ENCODE data around the gene FBXO33. TPM values are rescaled to one million over a fixed set of nuclear protein-coding genes. Genes with fewer than 3 reads are reported as not detected.
A peak's percentile ranks its signal among the peaks of the same experiment; 100 is the strongest.

The FBXO33 gene, protein sequence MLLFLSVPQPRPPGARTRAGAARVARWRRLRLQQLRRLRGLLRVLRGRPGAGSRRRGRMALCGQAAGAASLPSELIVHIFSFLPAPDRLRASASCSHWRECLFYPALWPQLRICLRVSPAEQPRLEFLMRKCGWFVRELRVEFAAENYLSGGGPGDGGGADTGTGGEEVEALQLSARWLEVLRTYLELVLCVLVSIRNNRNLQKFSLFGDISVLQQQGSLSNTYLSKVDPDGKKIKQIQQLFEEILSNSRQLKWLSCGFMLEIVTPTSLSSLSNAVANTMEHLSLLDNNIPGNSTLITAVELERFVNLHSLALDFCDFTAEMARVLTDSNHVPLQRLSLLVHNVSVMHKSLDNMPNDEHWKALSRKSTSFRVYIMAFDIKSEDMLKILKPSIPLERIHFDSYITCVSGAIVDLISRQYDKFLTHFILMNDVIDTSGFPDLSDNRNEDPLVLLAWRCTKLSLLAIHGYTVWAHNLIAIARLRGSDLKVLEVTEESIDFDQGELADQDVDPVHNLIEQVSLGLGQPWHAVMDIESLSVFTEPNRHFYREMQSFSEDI
- 9.0 TPM for polyA plus RNA-seq
- long read RNA-seq, donor 1: 0 reads
- long read RNA-seq, donor 2, partial matches to known transcripts: 0 of 3 reads
- long read RNA-seq, donor 2, other reads (novel, unspliced or antisense): 0 of 3 reads
- long read RNA-seq, donor 3: 0 reads
- long read RNA-seq, donor 4: 0 reads
- long read RNA-seq, donor 5, partial matches to known transcripts: 0 of 1 reads
- long read RNA-seq, donor 5, other reads (novel, unspliced or antisense): 0 of 1 reads
- long read RNA-seq, donor 6, partial matches to known transcripts: 0 of 3 reads
- long read RNA-seq, donor 6, other reads (novel, unspliced or antisense): 0 of 3 reads
- long read RNA-seq, donor 7, partial matches to known transcripts: 0 of 1 reads
- long read RNA-seq, donor 7, other reads (novel, unspliced or antisense): 0 of 1 reads
- long read RNA-seq, donor 8, partial matches to known transcripts: 0 of 2 reads
- long read RNA-seq, donor 8, other reads (novel, unspliced or antisense): 0 of 2 reads
- long read RNA-seq, donor 9: 0 reads
- long read RNA-seq, donor 10, partial matches to known transcripts: 0 of 4 reads
- long read RNA-seq, donor 10, other reads (novel, unspliced or antisense): 0 of 4 reads
- long read RNA-seq, donor 11, partial matches to known transcripts: 0 of 1 reads
- long read RNA-seq, donor 11, other reads (novel, unspliced or antisense): 0 of 1 reads

- Histone ChIP-seq H3K4me1 (ENCODE audit: control insufficient read depth, insufficient read depth, low read length) (peaks cover 8% of the 10 kb centered on the region), H3K36me3 (ENCODE audit: control insufficient read depth, insufficient read depth, low read length) (no peaks in the 10 kb centered on the region), H3K4me3 (ENCODE audit: low read length) (peak within 1 kb of the TSS; percentile 97), H3K9me3 (ENCODE audit: control insufficient read depth, low read depth, low read length) (no peaks in the 10 kb centered on the region), H3K27ac (ENCODE audit: low read length) (peak within 1 kb of the TSS; percentile 97), H3K27me3 (ENCODE audit: control insufficient read depth, insufficient read depth, low read length) (no peaks in the 10 kb centered on the region)
- peak; percentile 98 to 99 for DNase-seq
- whole genome bisulfite sequencing (ENCODE audit: insufficient coverage, low lambda C conversion rate): no CpG with 5 or more reads among the region's 47 CpGs
Observed at GRCh38 chr14:39432179-39432618, at the start of gene FBXO33. Gene FBXO33 (minus strand): TSS chr14:39432433. CDS start chr14:39432162, 271 bp downstream.

DNA sequence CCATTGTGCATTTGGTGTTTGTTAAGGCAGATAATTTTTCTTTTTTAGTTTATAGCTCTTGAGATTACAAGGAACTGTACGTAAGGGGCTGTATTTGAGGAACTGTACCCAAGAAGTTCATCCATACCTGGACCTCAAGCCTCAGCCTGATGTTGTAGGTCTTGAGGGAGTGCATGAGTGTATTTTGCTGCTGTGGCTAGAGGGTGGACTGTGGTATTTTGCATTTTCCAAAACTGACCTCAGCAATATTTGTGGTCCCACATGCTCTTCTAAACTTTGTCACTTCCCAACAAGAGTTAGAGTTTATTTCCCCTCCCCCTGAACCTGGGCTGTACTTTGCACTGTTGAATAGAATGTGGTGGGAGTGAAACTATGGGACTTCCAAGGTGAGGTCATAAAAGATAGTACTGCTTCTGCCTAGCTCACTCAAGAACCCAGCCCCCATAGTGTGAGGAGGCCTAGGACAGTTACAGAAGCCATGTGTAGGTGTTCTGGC is 42.2 kb upstream of the FBXO33 start:
- peak; percentile 23 to 58 for DNase-seq
- no peaks in the 10 kb centered on the region for H3K27me3 ChIP-seq (ENCODE audit: control insufficient read depth, insufficient read depth, low read length)
- no peak overlapping the region for H3K4me3 ChIP-seq (ENCODE audit: low read length)
- H3K36me3 ChIP-seq (ENCODE audit: control insufficient read depth, insufficient read depth, low read length): no peaks in the 10 kb centered on the region
- no peaks in the 10 kb centered on the region for H3K9me3 ChIP-seq (ENCODE audit: control insufficient read depth, low read depth, low read length)
- WGBS (ENCODE audit: insufficient coverage, low lambda C conversion rate): no CpG with 5 or more reads among the region's 1 CpG
- H3K4me1 ChIP-seq (ENCODE audit: control insufficient read depth, insufficient read depth, low read length): no peaks in the 10 kb centered on the region
- no peak overlapping the region for H3K27ac ChIP-seq (ENCODE audit: low read length)

DNA sequence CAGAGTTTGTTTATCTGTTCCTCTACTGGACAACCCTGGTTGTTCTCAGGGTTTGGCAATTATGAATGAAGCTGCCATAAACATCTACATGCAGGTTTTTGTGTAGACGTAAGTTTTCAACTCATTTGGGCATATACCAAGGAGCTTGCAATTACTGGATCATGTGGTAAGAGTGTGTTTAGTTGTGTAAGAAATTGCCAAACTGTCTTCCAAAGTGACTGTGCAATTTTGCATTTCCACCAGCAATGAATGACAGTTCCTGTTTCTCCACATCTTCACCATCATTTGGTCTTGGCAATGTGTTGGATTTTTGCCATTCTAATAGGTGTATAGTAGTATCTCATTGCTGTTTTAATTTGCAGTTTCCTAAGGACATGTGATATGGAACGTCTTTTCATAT is 39.8 kb upstream of the FBXO33 start:
- H3K4me1 ChIP-seq (ENCODE audit: control insufficient read depth, insufficient read depth, low read length): no peaks in the 10 kb centered on the region
- 100% methylated on average over 2 of the region's 2 CpGs for WGBS (ENCODE audit: insufficient coverage, low lambda C conversion rate)
- H3K4me3 ChIP-seq (ENCODE audit: low read length): no peak overlapping the region
- no peak for DNase-seq
- no peaks in the 10 kb centered on the region for H3K9me3 ChIP-seq (ENCODE audit: control insufficient read depth, low read depth, low read length)
- H3K27ac ChIP-seq (ENCODE audit: low read length): no peak overlapping the region
- H3K36me3 ChIP-seq (ENCODE audit: control insufficient read depth, insufficient read depth, low read length): no peaks in the 10 kb centered on the region
- H3K27me3 ChIP-seq (ENCODE audit: control insufficient read depth, insufficient read depth, low read length): no peaks in the 10 kb centered on the region

DNA sequence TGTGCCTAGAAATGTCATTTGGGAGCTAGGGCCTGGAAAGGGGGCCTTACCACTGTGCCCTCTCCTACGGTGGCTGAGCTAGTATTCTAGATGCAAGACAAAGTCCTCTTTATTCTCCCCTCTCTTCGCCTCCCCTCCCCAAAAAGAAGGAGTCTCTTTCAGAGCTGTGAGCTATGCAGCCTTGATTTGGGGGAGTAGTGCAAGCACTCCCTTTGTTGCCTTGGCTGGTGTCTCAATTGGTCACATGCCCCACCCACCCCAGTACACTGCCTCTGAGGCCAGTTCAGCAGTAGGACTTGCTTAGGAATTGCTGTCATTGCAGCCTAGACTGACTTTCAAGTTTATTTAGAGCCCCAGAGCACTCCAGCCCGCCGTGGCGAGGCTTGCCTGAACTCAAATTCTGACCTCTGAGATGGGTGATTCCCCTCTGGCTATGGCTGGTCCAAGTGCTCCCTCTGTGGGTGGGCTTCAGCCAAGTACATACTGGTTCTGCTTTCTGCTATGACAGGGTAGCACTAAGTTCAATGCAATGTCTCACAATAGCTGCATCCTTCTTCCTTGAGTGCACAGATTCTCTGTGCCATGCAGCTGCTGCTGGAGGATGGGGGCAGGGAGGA is 37.0 kb upstream of the FBXO33 start:
- DNase-seq: peak in 1 of 2 donors; percentile 32
- Histone ChIP-seq H3K27ac (ENCODE audit: low read length) (no peak overlapping the region), H3K4me1 (ENCODE audit: control insufficient read depth, insufficient read depth, low read length) (no peaks in the 10 kb centered on the region), H3K27me3 (ENCODE audit: control insufficient read depth, insufficient read depth, low read length) (no peaks in the 10 kb centered on the region), H3K4me3 (ENCODE audit: low read length) (no peak overlapping the region), H3K9me3 (ENCODE audit: control insufficient read depth, low read depth, low read length) (no peaks in the 10 kb centered on the region), H3K36me3 (ENCODE audit: control insufficient read depth, insufficient read depth, low read length) (no peaks in the 10 kb centered on the region)
- no CpG with 5 or more reads among the region's 5 CpGs for WGBS (ENCODE audit: insufficient coverage, low lambda C conversion rate)

- DNase-seq: no peak
- Histone ChIP-seq H3K27ac (ENCODE audit: low read length) (no peak overlapping the region), H3K4me1 (ENCODE audit: control insufficient read depth, insufficient read depth, low read length) (no peaks in the 10 kb centered on the region), H3K36me3 (ENCODE audit: control insufficient read depth, insufficient read depth, low read length) (no peaks in the 10 kb centered on the region), H3K27me3 (ENCODE audit: control insufficient read depth, insufficient read depth, low read length) (no peaks in the 10 kb centered on the region), H3K4me3 (ENCODE audit: low read length) (no peak overlapping the region), H3K9me3 (ENCODE audit: control insufficient read depth, low read depth, low read length) (no peaks in the 10 kb centered on the region)
- WGBS (ENCODE audit: insufficient coverage, low lambda C conversion rate): no CpG with 5 or more reads among the region's 7 CpGs
Observed at GRCh38 chr14:39467889-39468524, 35.8 kb upstream of the FBXO33 start.

DNA sequence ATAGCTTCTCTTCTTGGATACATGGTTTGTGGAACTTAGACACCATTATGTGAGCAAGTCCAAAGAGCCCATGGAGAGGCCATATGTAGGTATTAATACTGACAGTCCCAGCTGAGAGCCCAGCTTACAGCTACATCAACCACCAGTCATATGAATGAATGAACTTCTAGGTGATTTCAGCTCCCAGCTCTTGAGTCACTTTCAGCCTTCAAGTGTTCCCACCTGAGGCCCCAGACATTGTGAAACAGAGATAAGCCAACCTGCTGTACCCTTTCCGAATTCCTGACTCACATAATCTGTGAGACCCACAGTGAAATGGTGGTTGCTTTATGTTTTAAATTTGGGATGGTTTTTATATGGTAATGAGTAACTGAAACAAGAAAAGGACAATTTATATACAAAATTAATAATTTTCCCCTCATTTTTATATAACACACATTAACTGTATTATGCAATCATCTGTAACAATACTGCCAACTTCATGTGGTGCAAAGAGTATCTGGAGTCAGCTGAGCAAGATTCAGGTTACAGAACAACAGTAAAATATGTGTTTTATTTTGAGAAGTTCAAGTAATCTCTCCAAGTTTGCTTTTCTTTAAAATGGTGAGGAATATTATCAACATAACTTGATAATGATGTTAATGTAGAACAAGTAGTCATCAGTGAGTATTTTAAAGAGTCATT is 27.7 kb upstream of the FBXO33 start:
- H3K36me3 ChIP-seq (ENCODE audit: control insufficient read depth, insufficient read depth, low read length): no peaks in the 10 kb centered on the region
- no peak overlapping the region for H3K4me3 ChIP-seq (ENCODE audit: low read length)
- WGBS (ENCODE audit: insufficient coverage, low lambda C conversion rate): no CpG with 5 or more reads among the region's 1 CpG
- no peak overlapping the region for H3K27ac ChIP-seq (ENCODE audit: low read length)
- no peaks in the 10 kb centered on the region for H3K27me3 ChIP-seq (ENCODE audit: control insufficient read depth, insufficient read depth, low read length)
- peak in 1 of 2 donors; percentile 22 for DNase-seq
- no peaks in the 10 kb centered on the region for H3K4me1 ChIP-seq (ENCODE audit: control insufficient read depth, insufficient read depth, low read length)
- H3K9me3 ChIP-seq (ENCODE audit: control insufficient read depth, low read depth, low read length): no peaks in the 10 kb centered on the region

- Histone ChIP-seq H3K4me3 (ENCODE audit: low read length) (no peak overlapping the region), H3K36me3 (ENCODE audit: control insufficient read depth, insufficient read depth, low read length) (no peaks in the 10 kb centered on the region), H3K27me3 (ENCODE audit: control insufficient read depth, insufficient read depth, low read length) (no peaks in the 10 kb centered on the region), H3K27ac (ENCODE audit: low read length) (no peak overlapping the region), H3K9me3 (ENCODE audit: control insufficient read depth, low read depth, low read length) (no peaks in the 10 kb centered on the region), H3K4me1 (ENCODE audit: control insufficient read depth, insufficient read depth, low read length) (no peaks in the 10 kb centered on the region)
- no peak for DNase-seq
Observed at GRCh38 chr14:39456702-39457250, 24.5 kb upstream of the FBXO33 start.

- Histone ChIP-seq H3K27ac (ENCODE audit: low read length) (no peak overlapping the region), H3K9me3 (ENCODE audit: control insufficient read depth, low read depth, low read length) (no peaks in the 10 kb centered on the region), H3K27me3 (ENCODE audit: control insufficient read depth, insufficient read depth, low read length) (no peaks in the 10 kb centered on the region), H3K4me3 (ENCODE audit: low read length) (no peak overlapping the region), H3K4me1 (ENCODE audit: control insufficient read depth, insufficient read depth, low read length) (no peaks in the 10 kb centered on the region), H3K36me3 (ENCODE audit: control insufficient read depth, insufficient read depth, low read length) (no peaks in the 10 kb centered on the region)
- WGBS (ENCODE audit: insufficient coverage, low lambda C conversion rate): no CpG with 5 or more reads among the region's 2 CpGs
- no peak for DNase-seq
Observed at GRCh38 chr14:39454906-39455539, 22.8 kb upstream of the FBXO33 start.

GRCh38 chr14:39452680-39453079 is 20.4 kb upstream of the FBXO33 start:
- Histone ChIP-seq H3K27ac (ENCODE audit: low read length) (no peak overlapping the region), H3K36me3 (ENCODE audit: control insufficient read depth, insufficient read depth, low read length) (no peaks in the 10 kb centered on the region), H3K4me1 (ENCODE audit: control insufficient read depth, insufficient read depth, low read length) (no peaks in the 10 kb centered on the region), H3K27me3 (ENCODE audit: control insufficient read depth, insufficient read depth, low read length) (no peaks in the 10 kb centered on the region), H3K4me3 (ENCODE audit: low read length) (no peak overlapping the region), H3K9me3 (ENCODE audit: control insufficient read depth, low read depth, low read length) (no peaks in the 10 kb centered on the region)
- no peak for DNase-seq
- 93% methylated on average over 1 of the region's 2 CpGs for WGBS (ENCODE audit: insufficient coverage, low lambda C conversion rate)
